ENCODE measurements around the gene LDHAL6A. TPM values are rescaled to one million over a fixed set of nuclear protein-coding genes. Genes with fewer than 3 reads are reported as not detected.

Gene LDHAL6A
- total RNA-seq, 2 donors from 2014 or later = 0.23 TPM; not detected in 1

DNA sequence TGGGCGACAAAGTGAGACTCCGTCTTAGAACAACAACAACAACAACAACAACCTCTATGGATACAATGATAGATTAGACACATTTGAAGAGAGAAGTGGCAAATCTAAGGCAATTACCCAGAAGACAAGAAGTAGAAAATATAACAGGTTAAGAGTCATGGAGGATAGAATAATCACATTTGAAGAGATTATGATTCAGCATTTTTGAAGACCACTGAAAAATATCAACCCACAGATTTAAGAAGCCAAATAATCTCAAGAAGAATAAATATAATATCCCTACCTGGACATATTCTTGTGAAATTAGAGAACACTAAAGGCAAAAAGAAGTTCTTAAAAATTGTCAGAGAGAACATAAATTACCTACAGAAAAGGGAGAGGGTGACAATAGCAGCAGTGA lies 35.6 kb upstream of the LDHAL6A start:
- Histone ChIP-seq H3K4me3 (no peak overlapping the region), H3K36me3 (no peaks in the 10 kb centered on the region), H3K9me3 (no peaks in the 10 kb centered on the region), H3K27ac (no peak overlapping the region), H3K4me1 (replicated peaks) (no peaks in the 10 kb centered on the region), H3K27me3 (replicated peaks; ENCODE audit: insufficient read depth) (no peaks in the 10 kb centered on the region)
- WGBS = 89% methylated on average over 2 of the region's 2 CpGs
- no peak for DNase-seq (ENCODE audit: low spot score)
- intact Hi-C loops (cut with DNase I) = no loop called here
- no peak for TF ChIP-seq POLR2A (IDR thresholded peaks at IDR 0.05)
- TF ChIP-seq CTCF (IDR thresholded peaks at IDR 0.05) = no peak
- TF ChIP-seq POLR2AphosphoS5 (IDR thresholded peaks at IDR 0.05) = no peak

GRCh38 chr11:18427240-18427639 lies 28.4 kb upstream of the LDHAL6A start:
- TF ChIP-seq POLR2AphosphoS5 (IDR thresholded peaks at IDR 0.05) = no peak
- no peak for TF ChIP-seq CTCF (IDR thresholded peaks at IDR 0.05)
- no peak for TF ChIP-seq POLR2A (IDR thresholded peaks at IDR 0.05)
- Histone ChIP-seq H3K9me3 (no peaks in the 10 kb centered on the region), H3K36me3 (no peaks in the 10 kb centered on the region), H3K27me3 (replicated peaks; ENCODE audit: insufficient read depth) (no peaks in the 10 kb centered on the region), H3K4me1 (replicated peaks) (no peaks in the 10 kb centered on the region), H3K27ac (no peak overlapping the region), H3K4me3 (no peak overlapping the region)
- intact Hi-C loops (cut with DNase I) = no loop called here
- WGBS = 78% methylated on average over 4 of the region's 4 CpGs
- DNase-seq (ENCODE audit: low spot score) = no peak

DNA sequence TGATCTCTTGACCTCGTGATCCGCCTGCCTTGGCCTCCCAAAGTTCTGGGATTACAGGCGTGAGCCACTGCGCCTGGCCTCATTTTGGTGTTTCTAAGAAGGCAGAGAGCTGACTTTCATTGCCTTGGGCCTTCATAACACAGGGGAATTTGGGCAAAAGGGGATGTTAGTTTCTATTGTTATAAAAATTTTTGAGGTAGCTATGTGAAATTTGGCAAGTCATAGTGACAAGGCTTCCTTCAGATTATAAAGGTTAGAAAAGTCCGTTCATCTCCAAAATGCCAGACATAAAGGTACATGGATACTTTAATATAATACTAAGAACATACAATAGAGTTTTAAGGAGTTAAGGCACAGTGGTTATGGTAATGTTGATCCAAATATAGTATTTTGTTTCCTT lies 26.3 kb upstream of the LDHAL6A start:
- H3K27me3 ChIP-seq (replicated peaks; ENCODE audit: insufficient read depth) = no peaks in the 10 kb centered on the region
- H3K36me3 ChIP-seq = no peaks in the 10 kb centered on the region
- TF ChIP-seq CTCF (IDR thresholded peaks at IDR 0.05) (no peak), POLR2A (IDR thresholded peaks at IDR 0.05) (no peak), POLR2AphosphoS5 (IDR thresholded peaks at IDR 0.05) (no peak)
- 93% methylated on average over 5 of the region's 5 CpGs for WGBS
- H3K9me3 ChIP-seq = no peaks in the 10 kb centered on the region
- no peaks in the 10 kb centered on the region for H3K4me1 ChIP-seq (replicated peaks)
- H3K27ac ChIP-seq = no peak overlapping the region
- DNase-seq (ENCODE audit: low spot score) = no peak
- intact Hi-C loops (cut with DNase I) = no loop called here
- no peak overlapping the region for H3K4me3 ChIP-seq

GRCh38 chr11:18438691-18439090 lies 17.0 kb upstream of the LDHAL6A start:
- intact Hi-C loops (cut with DNase I) = no loop called here
- DNase-seq (ENCODE audit: low spot score) = no peak
- no peaks in the 10 kb centered on the region for H3K9me3 ChIP-seq
- no peak overlapping the region for H3K27ac ChIP-seq
- no peaks in the 10 kb centered on the region for H3K4me1 ChIP-seq (replicated peaks)
- TF ChIP-seq POLR2A (IDR thresholded peaks at IDR 0.05) = no peak
- no peak for TF ChIP-seq CTCF (IDR thresholded peaks at IDR 0.05)
- no peak for TF ChIP-seq POLR2AphosphoS5 (IDR thresholded peaks at IDR 0.05)
- no peak overlapping the region for H3K4me3 ChIP-seq
- 75% methylated on average over 2 of the region's 2 CpGs for WGBS
- H3K27me3 ChIP-seq (replicated peaks; ENCODE audit: insufficient read depth) = no peaks in the 10 kb centered on the region
- H3K36me3 ChIP-seq = no peaks in the 10 kb centered on the region

DNA sequence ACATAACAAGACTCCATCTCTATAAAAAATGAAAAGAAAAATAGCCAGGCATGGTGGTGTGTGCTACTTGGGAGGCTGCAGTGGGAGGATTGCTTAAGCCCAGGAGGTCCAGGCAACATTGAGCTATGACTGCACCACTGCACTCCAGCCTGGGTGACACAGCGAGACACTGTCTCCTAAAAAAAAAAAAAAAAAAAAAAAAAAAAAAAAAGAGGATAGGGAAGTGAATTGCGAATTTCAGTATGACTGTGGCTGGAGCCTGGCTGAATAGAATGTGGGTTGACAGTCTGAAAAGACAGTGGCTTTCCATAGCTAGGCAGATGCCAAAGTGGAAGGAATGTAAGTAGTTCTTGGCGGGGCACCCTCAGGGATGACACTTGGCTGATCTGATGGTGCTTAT lies 6.4 kb upstream of the LDHAL6A start:
- TF ChIP-seq POLR2A (IDR thresholded peaks at IDR 0.05) (no peak), POLR2AphosphoS5 (IDR thresholded peaks at IDR 0.05) (no peak), CTCF (IDR thresholded peaks at IDR 0.05) (no peak)
- Histone ChIP-seq H3K4me3 (no peak overlapping the region), H3K27me3 (replicated peaks; ENCODE audit: insufficient read depth) (no peaks in the 10 kb centered on the region), H3K9me3 (no peaks in the 10 kb centered on the region), H3K27ac (no peak overlapping the region), H3K36me3 (no peaks in the 10 kb centered on the region), H3K4me1 (replicated peaks) (no peaks in the 10 kb centered on the region)
- intact Hi-C loops (cut with DNase I) = no loop called here
- whole genome bisulfite sequencing = 90% methylated on average over 3 of the region's 3 CpGs
- no peak for DNase-seq (ENCODE audit: low spot score)

Measured in prostate gland (tissue), 2 donors.